ENCODE data around the gene JAM2. TPM values are rescaled to one million over a fixed set of nuclear protein-coding genes. Genes with fewer than 3 reads are reported as not detected.
A peak's percentile ranks its signal among the peaks of the same experiment; 100 is the strongest.
"Not testable (repeated sequence)": the region's sequence is repeated elsewhere in the genome, so short reads cannot be mapped to it uniquely, and the experiment has no call there.

Gene JAM2
- total and polyA plus RNA-seq, 12 donors: 15.3 to 54.4 (median 34.5) TPM

DNA sequence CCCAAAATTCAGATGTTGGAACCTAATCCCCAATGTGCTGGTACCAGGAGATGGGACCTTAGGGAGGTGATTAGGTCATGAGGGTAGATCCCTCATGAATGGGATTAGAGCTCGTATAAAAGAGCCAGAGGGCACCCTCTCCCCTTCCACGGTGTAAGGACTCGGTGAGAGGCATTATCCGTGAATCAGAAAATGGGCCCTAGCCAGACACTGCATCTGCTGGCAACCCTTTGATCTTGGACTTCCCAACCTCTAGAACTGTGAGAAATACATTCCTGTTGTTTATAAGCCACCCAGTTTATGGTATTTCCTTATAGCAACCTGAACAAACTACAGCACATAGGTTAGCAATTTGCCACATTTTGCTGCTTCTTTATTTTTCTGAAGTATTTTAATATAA, 14.5 kb upstream of the JAM2 start:
- no peak overlapping the region for H3K4me3 ChIP-seq
- no peak for DNase-seq
- no peaks in the 10 kb centered on the region for H3K27me3 ChIP-seq
- peaks cover 0 to 12% (median 8%) of the 10 kb centered on the region in 9 donors for H3K4me1 ChIP-seq
- 85 to 92% methylated on average over 4 of the region's 4 CpGs for WGBS, 2 donors
- H3K9me3 ChIP-seq: no peaks in the 10 kb centered on the region
- ATAC-seq: no peak
- TF ChIP-seq, protein P1, sequence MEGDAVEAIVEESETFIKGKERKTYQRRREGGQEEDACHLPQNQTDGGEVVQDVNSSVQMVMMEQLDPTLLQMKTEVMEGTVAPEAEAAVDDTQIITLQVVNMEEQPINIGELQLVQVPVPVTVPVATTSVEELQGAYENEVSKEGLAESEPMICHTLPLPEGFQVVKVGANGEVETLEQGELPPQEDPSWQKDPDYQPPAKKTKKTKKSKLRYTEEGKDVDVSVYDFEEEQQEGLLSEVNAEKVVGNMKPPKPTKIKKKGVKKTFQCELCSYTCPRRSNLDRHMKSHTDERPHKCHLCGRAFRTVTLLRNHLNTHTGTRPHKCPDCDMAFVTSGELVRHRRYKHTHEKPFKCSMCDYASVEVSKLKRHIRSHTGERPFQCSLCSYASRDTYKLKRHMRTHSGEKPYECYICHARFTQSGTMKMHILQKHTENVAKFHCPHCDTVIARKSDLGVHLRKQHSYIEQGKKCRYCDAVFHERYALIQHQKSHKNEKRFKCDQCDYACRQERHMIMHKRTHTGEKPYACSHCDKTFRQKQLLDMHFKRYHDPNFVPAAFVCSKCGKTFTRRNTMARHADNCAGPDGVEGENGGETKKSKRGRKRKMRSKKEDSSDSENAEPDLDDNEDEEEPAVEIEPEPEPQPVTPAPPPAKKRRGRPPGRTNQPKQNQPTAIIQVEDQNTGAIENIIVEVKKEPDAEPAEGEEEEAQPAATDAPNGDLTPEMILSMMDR (IDR thresholded peaks at IDR 0.05): no peak
- no peaks in the 10 kb centered on the region for H3K36me3 ChIP-seq
- intact Hi-C loops (cut with DNase I): no loop called here
- no peak overlapping the region for H3K27ac ChIP-seq

DNA sequence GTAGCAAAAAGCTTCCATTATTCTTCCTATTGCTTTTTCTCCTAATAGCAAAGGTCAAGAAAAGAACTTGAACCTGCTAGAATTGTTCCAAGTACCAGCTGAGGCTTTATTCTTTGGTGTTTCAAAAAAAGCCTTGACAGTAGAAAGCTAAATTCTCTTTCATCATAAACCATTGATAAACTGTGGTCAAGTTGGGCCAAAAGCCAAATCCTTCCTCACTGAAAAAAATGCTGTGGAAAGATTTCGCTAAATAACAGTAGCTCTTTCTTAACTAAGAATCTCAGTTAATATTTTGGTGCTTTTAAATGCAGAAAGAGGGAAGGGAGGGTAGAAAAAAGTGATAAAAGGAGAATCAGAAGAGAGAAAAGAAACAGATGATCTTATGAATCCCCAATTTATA, 14.0 kb upstream of the JAM2 start:
- TF ChIP-seq, protein P1 (IDR thresholded peaks at IDR 0.05): no peak
- Histone ChIP-seq H3K27me3 (no peaks in the 10 kb centered on the region), H3K4me1 (peaks cover 0 to 12% (median 8%) of the 10 kb centered on the region in 9 donors), H3K36me3 (no peaks in the 10 kb centered on the region), H3K27ac (no peak overlapping the region), H3K4me3 (no peak overlapping the region), H3K9me3 (no peaks in the 10 kb centered on the region)
- intact Hi-C loops (cut with DNase I): no loop called here
- ATAC-seq: no peak
- no peak for DNase-seq
- 74 to 89% methylated on average over 1 of the region's 1 CpG for WGBS, 2 donors

DNA sequence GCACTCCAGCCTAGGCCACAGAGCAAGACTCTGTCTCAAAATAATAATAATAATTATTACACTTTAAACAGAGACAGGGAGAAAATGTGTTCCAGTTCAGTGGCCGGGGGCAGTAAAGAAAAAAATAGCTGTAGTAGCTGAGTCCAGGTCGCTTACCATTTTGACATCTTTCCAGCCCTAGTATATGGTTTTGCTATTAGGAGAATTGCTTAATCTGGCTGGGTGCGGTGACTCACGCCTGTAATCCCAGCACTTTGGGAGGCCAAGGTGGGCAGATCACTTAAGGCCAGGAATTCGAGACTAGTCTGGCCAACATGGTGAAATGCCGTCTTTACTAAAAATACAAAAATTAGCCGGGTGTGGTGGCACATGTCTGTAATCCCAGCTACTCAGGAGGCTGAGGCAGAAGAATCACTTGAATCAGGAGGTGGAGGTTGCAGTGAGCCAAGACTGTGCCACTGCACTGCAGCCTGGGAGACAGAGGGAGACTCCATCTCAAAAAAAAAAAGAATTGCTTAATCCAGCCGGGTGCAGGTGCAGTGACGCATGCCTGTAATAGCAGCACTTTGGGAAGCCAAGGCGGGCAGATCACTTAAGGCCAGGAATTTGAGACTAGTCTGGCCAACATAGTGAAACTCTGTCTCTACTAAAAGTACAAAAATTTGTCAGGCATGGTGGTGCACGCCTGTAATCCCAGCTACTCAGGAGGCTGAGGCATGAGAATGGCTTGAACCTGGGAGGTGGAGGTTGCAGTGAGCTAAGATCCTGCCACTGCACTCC, 13.1 kb upstream of the JAM2 start:
- H3K27me3 ChIP-seq; intact Hi-C loops (cut with DNase I); DNase-seq; H3K4me3 ChIP-seq; H3K36me3 ChIP-seq; H3K9me3 ChIP-seq: not testable (repeated sequence)
- Histone ChIP-seq H3K27ac (peak overlapping the region in 5 of 10 donors; percentile 20 to 61 (median 33)), H3K4me1 (peaks cover 0 to 12% (median 8%) of the 10 kb centered on the region in 9 donors)
- ATAC-seq: peak in 1 of 8 donors; percentile 35
- WGBS, 2 donors: 85 to 89% methylated on average over 11 of the region's 11 CpGs

DNA sequence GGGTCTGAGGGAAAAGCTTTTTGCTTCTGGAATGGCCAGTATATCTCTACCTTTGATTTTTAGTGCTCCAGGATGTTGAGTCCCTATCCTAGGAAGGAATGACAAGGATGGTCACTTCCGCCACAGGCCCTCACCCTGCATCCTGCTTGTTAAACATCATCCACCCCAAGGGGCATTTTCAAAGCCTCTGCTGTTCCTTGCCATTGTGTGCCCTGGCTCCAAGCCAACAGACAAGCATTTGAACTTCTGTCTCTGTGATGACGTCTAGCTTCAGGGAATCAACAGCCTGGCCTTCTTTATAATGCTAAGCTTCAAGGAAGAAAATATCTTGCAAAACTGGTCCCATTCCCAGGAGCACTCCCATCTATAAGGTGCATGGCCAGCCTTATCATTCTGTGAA, 12.3 kb upstream of the JAM2 start:
- Histone ChIP-seq H3K4me1 (peaks cover 0 to 12% (median 8%) of the 10 kb centered on the region in 9 donors), H3K27me3 (no peaks in the 10 kb centered on the region), H3K9me3 (no peaks in the 10 kb centered on the region), H3K36me3 (no peaks in the 10 kb centered on the region), H3K4me3 (no peak overlapping the region), H3K27ac (peak overlapping the region in 7 of 10 donors; percentile 5 to 61 (median 33))
- ATAC-seq: peak in 6 of 8 donors; percentile 53 to 80 (median 68)
- TF ChIP-seq, protein P1 (IDR thresholded peaks at IDR 0.05): no peak
- WGBS, 2 donors: 39 to 45% methylated on average over 2 of the region's 2 CpGs
- peak; percentile 23 to 38 for DNase-seq
- intact Hi-C loops (cut with DNase I): no loop called here

DNA sequence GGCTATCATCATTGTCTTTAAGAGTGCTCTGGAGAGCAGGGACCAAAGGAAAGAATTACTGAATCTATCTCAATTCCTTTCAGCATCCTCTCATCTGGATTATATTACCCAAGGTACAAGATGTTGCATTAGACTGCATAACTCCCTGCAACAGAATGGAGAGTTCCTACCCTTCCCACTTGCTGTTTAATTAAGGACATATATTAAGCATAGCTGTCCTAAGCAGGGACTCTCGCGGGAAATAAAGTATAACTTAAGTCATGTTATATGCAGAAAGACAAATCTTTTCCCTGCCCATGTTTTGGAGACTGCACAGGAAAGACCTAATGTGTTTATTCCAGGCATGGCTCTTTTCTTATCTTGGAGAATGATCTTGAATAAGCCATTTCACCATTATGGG, 6.8 kb upstream of the JAM2 start:
- H3K36me3 ChIP-seq: no peaks in the 10 kb centered on the region
- 97 to 98% methylated on average over 2 of the region's 2 CpGs for WGBS, 2 donors
- TF ChIP-seq, protein P1 (IDR thresholded peaks at IDR 0.05): no peak
- no peaks in the 10 kb centered on the region for H3K27me3 ChIP-seq
- peaks cover 0 to 2% (median 0%) of the 10 kb centered on the region in 9 donors for H3K4me1 ChIP-seq
- ATAC-seq (no peak), DNase-seq (no peak)
- no peak overlapping the region for H3K27ac ChIP-seq
- intact Hi-C loops (cut with DNase I): no loop called here
- no peak overlapping the region for H3K4me3 ChIP-seq
- H3K9me3 ChIP-seq: no peaks in the 10 kb centered on the region
